ENCODE data around the gene GAK.

DNA sequence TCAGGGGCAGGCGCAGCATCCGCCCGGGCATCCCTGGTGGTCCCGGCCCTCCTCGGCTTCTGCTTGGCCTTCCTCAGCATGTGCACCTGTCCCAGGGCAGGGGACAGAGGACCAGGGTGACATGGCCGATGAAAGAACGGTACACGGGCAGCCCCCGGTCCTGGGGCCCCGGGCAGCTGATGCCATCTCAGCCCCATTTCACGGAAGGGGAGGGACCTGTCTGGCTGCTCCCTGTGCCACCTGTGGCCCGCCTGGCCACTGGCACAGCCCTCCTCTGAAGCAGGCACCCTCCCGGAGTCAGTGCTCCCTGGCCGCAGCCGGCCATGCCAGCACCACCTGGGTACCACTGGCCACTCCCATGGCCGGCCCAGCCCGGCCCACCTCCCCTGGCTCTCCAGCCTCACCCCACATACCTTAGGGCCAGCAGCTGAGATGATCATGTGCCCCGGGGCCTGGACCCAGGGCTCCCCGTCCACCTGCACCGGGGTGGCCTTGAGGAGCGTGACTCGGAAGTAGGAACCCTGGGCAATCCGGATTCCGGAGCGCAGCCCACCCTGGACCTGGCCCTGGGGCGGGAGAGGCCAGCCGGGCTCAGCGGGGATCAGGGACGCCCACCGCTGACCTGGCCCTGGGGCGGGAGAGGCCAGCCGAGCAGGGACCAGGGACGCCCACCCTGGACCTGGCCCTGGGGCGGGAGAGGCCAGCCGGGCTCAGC, 28.7 kb upstream of the GAK start:
- TF ChIP-seq CTCF (IDR thresholded peaks at IDR 0.05) = no peak
- no peak for TF ChIP-seq POLR2A (IDR thresholded peaks at IDR 0.05)

Measured in right lobe of liver (tissue), 4 donors.